ENCODE data around the gene AFTPH. TPM values are rescaled to one million over a fixed set of nuclear protein-coding genes. Genes with fewer than 3 reads are reported as not detected.

Gene AFTPH
- total RNA-seq, result 10 to 100 TPM; 25.1 to 52.0 (median 32.4) TPM

GRCh38 chr2:64523666-64524603 is at the start of gene AFTPH:
TSS of gene AFTPH (plus strand) at chr2:64524328. CDS start at chr2:64551475, 27,147 bp downstream.
- Histone ChIP-seq H3K4me1 (replicated peaks in 1 of 2) (peaks cover 2 to 15% of the 10 kb centered on the region in 2 donors), H3K4me3 (peak within 1 kb of the TSS; percentile 67 to 79 (median 76)), H3K27ac (peak within 1 kb of the TSS; percentile 86 to 92)
- ATAC-seq (replicated peaks in 6 of 8), result peak; percentile 87 to 94 (median 94)
- WGBS, 10 experiments, result 0 to 1% (median 0%) methylated on average over 4 to 27 of the region's 67 CpGs
- in situ Hi-C loops (cut with MboI; ENCODE audit: low pct_unique_long_range_greater_than_20kb in 2 of 9, low sequenced_read_pairs in 9 of 9, unreplicated experiment in 9 of 9), result no loop called here

GRCh38 chr2:64474636-64475035 is 49.5 kb upstream of the AFTPH start:
- no peak overlapping the region for H3K27ac ChIP-seq
- no peaks in the 10 kb centered on the region for H3K4me1 ChIP-seq (replicated peaks in 1 of 2)
- in situ Hi-C loops (cut with MboI; ENCODE audit: low pct_unique_long_range_greater_than_20kb in 2 of 9, low sequenced_read_pairs in 9 of 9, unreplicated experiment in 9 of 9), result loop anchor here in 6 of 9 experiments (25.0 kb wide), 2 partner anchors 137 to 437 kb away; no protein-coding TSS in a partner anchor
- peak in 1 of 8 experiments; percentile 15 for ATAC-seq (replicated peaks in 6 of 8)
- no peak overlapping the region for H3K4me3 ChIP-seq
- WGBS, 10 experiments, result 20 to 100% (median 53%) methylated on average over 1 of the region's 1 CpG; no CpG with 5 or more reads in 2 of the 10 experiments

- in situ Hi-C loops (cut with MboI; ENCODE audit: low pct_unique_long_range_greater_than_20kb in 2 of 9, low sequenced_read_pairs in 9 of 9, unreplicated experiment in 9 of 9), result loop anchor here in 6 of 9 experiments (25.0 kb wide), 2 partner anchors 140 to 440 kb away; no protein-coding TSS in a partner anchor
- Histone ChIP-seq H3K4me3 (no peak overlapping the region), H3K4me1 (replicated peaks in 1 of 2) (peaks cover 0 to 3% of the 10 kb centered on the region in 2 donors), H3K27ac (no peak overlapping the region)
- ATAC-seq (replicated peaks in 6 of 8), result no peak
- WGBS, 10 experiments, result 17 to 100% (median 80%) methylated on average over 1 of the region's 1 CpG; no CpG with 5 or more reads in 3 of the 10 experiments
Observed at GRCh38 chr2:64477037-64477436, 47.1 kb upstream of the AFTPH start.

GRCh38 chr2:64477979-64478378 is 46.1 kb upstream of the AFTPH start:
- WGBS, 10 experiments, result 58 to 100% (median 84%) methylated on average over 1 to 4 of the region's 4 CpGs; no CpG with 5 or more reads in 1 of the 10 experiments
- no peak overlapping the region for H3K27ac ChIP-seq
- in situ Hi-C loops (cut with MboI; ENCODE audit: low pct_unique_long_range_greater_than_20kb in 2 of 9, low sequenced_read_pairs in 9 of 9, unreplicated experiment in 9 of 9), result loop anchor here in 6 of 9 experiments (25.0 kb wide), 2 partner anchors 141 to 441 kb away; no protein-coding TSS in a partner anchor
- no peak overlapping the region for H3K4me3 ChIP-seq
- H3K4me1 ChIP-seq (replicated peaks in 1 of 2), result peaks cover 0 to 9% of the 10 kb centered on the region in 2 donors
- ATAC-seq (replicated peaks in 6 of 8), result peak in 4 of 8 experiments; percentile 23 to 68 (median 43)

GRCh38 chr2:64478502-64479230 is 45.5 kb upstream of the AFTPH start:
- no peak overlapping the region for H3K4me3 ChIP-seq
- H3K27ac ChIP-seq, result no peak overlapping the region
- in situ Hi-C loops (cut with MboI; ENCODE audit: low pct_unique_long_range_greater_than_20kb in 2 of 9, low sequenced_read_pairs in 9 of 9, unreplicated experiment in 9 of 9), result loop anchor here in 6 of 9 experiments (25.0 kb wide), 2 partner anchors 141 to 441 kb away; no protein-coding TSS in a partner anchor
- peak in 1 of 8 experiments; percentile 37 for ATAC-seq (replicated peaks in 6 of 8)
- WGBS, 10 experiments, result 80 to 100% (median 98%) methylated on average over 1 to 3 of the region's 3 CpGs; no CpG with 5 or more reads in 2 of the 10 experiments
- peaks cover 0 to 9% of the 10 kb centered on the region in 2 donors for H3K4me1 ChIP-seq (replicated peaks in 1 of 2)

- in situ Hi-C loops (cut with MboI; ENCODE audit: low pct_unique_long_range_greater_than_20kb in 2 of 9, low sequenced_read_pairs in 9 of 9, unreplicated experiment in 9 of 9), result loop anchor here in 6 of 9 experiments (25.0 kb wide), 2 partner anchors 142 to 442 kb away; no protein-coding TSS in a partner anchor
- Histone ChIP-seq H3K27ac (no peak overlapping the region), H3K4me3 (no peak overlapping the region), H3K4me1 (replicated peaks in 1 of 2) (peaks cover 0 to 9% of the 10 kb centered on the region in 2 donors)
- ATAC-seq (replicated peaks in 6 of 8), result peak in 3 of 8 experiments; percentile 26 to 76 (median 31)
- 40 to 100% (median 85%) methylated on average over 1 to 7 of the region's 10 CpGs; no CpG with 5 or more reads in 1 of the 10 experiments for WGBS, 10 experiments
Observed at GRCh38 chr2:64479259-64480117, 44.6 kb upstream of the AFTPH start.

- Histone ChIP-seq H3K27ac (no peak overlapping the region), H3K4me1 (replicated peaks in 1 of 2) (peaks cover 8 to 12% of the 10 kb centered on the region in 2 donors), H3K4me3 (no peak overlapping the region)
- in situ Hi-C loops (cut with MboI; ENCODE audit: low pct_unique_long_range_greater_than_20kb in 2 of 9, low sequenced_read_pairs in 9 of 9, unreplicated experiment in 9 of 9), result loop anchor here in 6 of 9 experiments (25.0 kb wide), 2 partner anchors 144 to 444 kb away; no protein-coding TSS in a partner anchor
- WGBS, 10 experiments, result 55 to 100% (median 93%) methylated on average over 1 to 5 of the region's 5 CpGs; no CpG with 5 or more reads in 1 of the 10 experiments
- no peak for ATAC-seq (replicated peaks in 6 of 8)
Observed at GRCh38 chr2:64481665-64482064, 42.5 kb upstream of the AFTPH start.

GRCh38 chr2:64482243-64482642 is 41.9 kb upstream of the AFTPH start:
- no peak overlapping the region for H3K4me3 ChIP-seq
- in situ Hi-C loops (cut with MboI; ENCODE audit: low pct_unique_long_range_greater_than_20kb in 2 of 9, low sequenced_read_pairs in 9 of 9, unreplicated experiment in 9 of 9), result loop anchor here in 6 of 9 experiments (25.0 kb wide), 2 partner anchors 145 to 445 kb away; no protein-coding TSS in a partner anchor
- H3K4me1 ChIP-seq (replicated peaks in 1 of 2), result peaks cover 8 to 12% of the 10 kb centered on the region in 2 donors
- ATAC-seq (replicated peaks in 6 of 8), result no peak
- 45 to 88% (median 82%) methylated on average over 1 of the region's 1 CpG; no CpG with 5 or more reads in 2 of the 10 experiments for WGBS, 10 experiments
- H3K27ac ChIP-seq, result no peak overlapping the region

- Histone ChIP-seq H3K4me1 (replicated peaks in 1 of 2) (peaks cover 8 to 12% of the 10 kb centered on the region in 2 donors), H3K4me3 (no peak overlapping the region), H3K27ac (no peak overlapping the region)
- 37 to 64% (median 58%) methylated on average over 1 to 5 of the region's 5 CpGs; no CpG with 5 or more reads in 5 of the 10 experiments for WGBS, 10 experiments
- in situ Hi-C loops (cut with MboI; ENCODE audit: low pct_unique_long_range_greater_than_20kb in 2 of 9, low sequenced_read_pairs in 9 of 9, unreplicated experiment in 9 of 9), result loop anchor here in 6 of 9 experiments (25.0 kb wide), 2 partner anchors 146 to 446 kb away; no protein-coding TSS in a partner anchor
- ATAC-seq (replicated peaks in 6 of 8), result peak in 5 of 8 experiments; percentile 77 to 96 (median 83)
Observed at GRCh38 chr2:64482765-64483504, 41.2 kb upstream of the AFTPH start.

- in situ Hi-C loops (cut with MboI; ENCODE audit: low pct_unique_long_range_greater_than_20kb in 2 of 9, low sequenced_read_pairs in 9 of 9, unreplicated experiment in 9 of 9), result loop anchor here in 6 of 9 experiments (25.0 kb wide), 2 partner anchors 148 to 448 kb away; no protein-coding TSS in a partner anchor
- Histone ChIP-seq H3K4me3 (no peak overlapping the region), H3K27ac (no peak overlapping the region), H3K4me1 (replicated peaks in 1 of 2) (peaks cover 11 to 31% of the 10 kb centered on the region in 2 donors)
- WGBS, 10 experiments, result 10 to 100% (median 83%) methylated on average over 1 to 3 of the region's 4 CpGs; no CpG with 5 or more reads in 3 of the 10 experiments
- ATAC-seq (replicated peaks in 6 of 8), result no peak
Observed at GRCh38 chr2:64485331-64485730, 38.8 kb upstream of the AFTPH start.

- Histone ChIP-seq H3K4me3 (no peak overlapping the region), H3K27ac (no peak overlapping the region), H3K4me1 (replicated peaks in 1 of 2) (peaks cover 11 to 31% of the 10 kb centered on the region in 2 donors)
- 0 to 100% (median 45%) methylated on average over 1 to 8 of the region's 8 CpGs for WGBS, 10 experiments
- in situ Hi-C loops (cut with MboI; ENCODE audit: low pct_unique_long_range_greater_than_20kb in 2 of 9, low sequenced_read_pairs in 9 of 9, unreplicated experiment in 9 of 9), result loop anchor here in 6 of 9 experiments (25.0 kb wide), 2 partner anchors 149 to 449 kb away; no protein-coding TSS in a partner anchor
- ATAC-seq (replicated peaks in 6 of 8), result peak in 6 of 8 experiments; percentile 26 to 98 (median 76)
Observed at GRCh38 chr2:64485961-64486360, 38.2 kb upstream of the AFTPH start.
